PC-3 (cell line): ENCODE measurements around the gene CCL17.

Source experiments
- CTCF ChIP-seq: fragments of 300-600 bp; sonication (generic); conservative IDR thresholded peaks from 2 replicates; pipeline ENCODE4 v1.5.1; 2017; ENCODE audit warnings: antibody characterized with exemption, low read depth, mild to moderate bottlenecking, low read length
- EZH2 ChIP-seq: fragments of 300-600 bp; sonication (generic); IDR thresholded peaks from one replicate; pipeline ENCODE4 v1.6.1; 2017; ENCODE audit warnings: antibody characterized with exemption, mild to moderate bottlenecking, low read length; ENCODE audit not compliant: unreplicated experiment
- EZH2phosphoT487 ChIP-seq: fragments of 300-600 bp; sonication (generic); IDR thresholded peaks from 2 replicates; pipeline ENCODE4 v1.6.1; 2018; ENCODE audit warnings: mild to moderate bottlenecking, antibody characterized with exemption, low read length, borderline replicate concordance

GRCh38 chr16:57430955-57431354, 26.4 kb downstream of the CCL17 start:
- TF ChIP-seq EZH2 (no peak), CTCF (no peak), EZH2phosphoT487 (no peak)
